GM18909 (cell line): ENCODE results near the gene ATAD5.

Experiments used
- ATAC-seq: cut with Tn5 transposase; IDR thresholded peaks from one replicate; pipeline ENCODE4 v1.9.1; 2021; ENCODE audit warnings: mild to moderate bottlenecking; ENCODE audit not compliant: unreplicated experiment, poor library complexity

Gene ATAD5

GRCh38 chr17:30942308-30943079, 110.7 kb downstream of the ATAD5 start:
- no peak for ATAC-seq
